Measurements from ENCODE around the gene PCDHGA7.
A peak's percentile ranks its signal among the peaks of the same experiment; 100 is the strongest.
"Not testable (repeated sequence)": the region's sequence is repeated elsewhere in the genome, so short reads cannot be mapped to it uniquely, and the experiment has no call there.

PCDHGA7 gene

DNA sequence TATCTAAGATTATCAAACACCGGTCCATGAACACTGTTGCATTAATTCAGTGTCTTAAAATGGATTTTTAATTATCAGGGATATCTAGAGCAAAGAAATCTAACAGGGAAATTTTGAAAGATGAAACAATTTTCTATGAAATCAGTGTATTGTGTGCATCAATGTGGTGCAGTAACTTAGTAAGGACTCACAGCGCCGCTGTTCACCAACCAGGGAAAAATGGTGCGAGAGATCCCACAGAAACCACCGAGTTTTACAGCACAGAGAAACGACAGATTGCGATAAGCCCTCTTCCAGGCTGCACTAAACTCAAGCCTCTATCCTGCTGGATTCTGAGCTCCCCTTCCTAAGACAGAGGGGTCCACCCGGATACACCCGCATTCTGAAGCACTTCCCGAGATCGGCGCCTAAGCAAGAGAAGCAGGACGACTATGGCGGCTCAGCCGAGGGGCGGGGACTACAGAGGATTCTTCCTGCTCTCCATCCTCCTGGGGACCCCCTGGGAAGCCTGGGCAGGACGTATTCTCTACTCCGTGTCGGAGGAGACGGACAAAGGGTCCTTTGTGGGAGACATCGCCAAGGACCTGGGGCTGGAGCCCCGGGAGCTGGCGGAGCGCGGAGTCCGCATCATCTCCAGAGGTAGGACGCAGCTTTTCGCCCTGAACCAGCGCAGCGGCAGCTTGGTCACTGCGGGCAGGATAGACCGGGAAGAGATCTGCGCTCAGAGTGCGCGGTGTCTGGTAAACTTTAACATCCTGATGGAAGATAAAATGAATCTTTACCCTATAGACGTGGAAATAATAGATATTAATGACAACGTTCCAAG is at the start of gene PCDHGA7:
PCDHGA7 (plus strand) TSS at position 274 of the 826 bp plus-strand sequence; CDS start at position 432, 158 bp downstream.
- peak; percentile 24 for DNase-seq

DNA sequence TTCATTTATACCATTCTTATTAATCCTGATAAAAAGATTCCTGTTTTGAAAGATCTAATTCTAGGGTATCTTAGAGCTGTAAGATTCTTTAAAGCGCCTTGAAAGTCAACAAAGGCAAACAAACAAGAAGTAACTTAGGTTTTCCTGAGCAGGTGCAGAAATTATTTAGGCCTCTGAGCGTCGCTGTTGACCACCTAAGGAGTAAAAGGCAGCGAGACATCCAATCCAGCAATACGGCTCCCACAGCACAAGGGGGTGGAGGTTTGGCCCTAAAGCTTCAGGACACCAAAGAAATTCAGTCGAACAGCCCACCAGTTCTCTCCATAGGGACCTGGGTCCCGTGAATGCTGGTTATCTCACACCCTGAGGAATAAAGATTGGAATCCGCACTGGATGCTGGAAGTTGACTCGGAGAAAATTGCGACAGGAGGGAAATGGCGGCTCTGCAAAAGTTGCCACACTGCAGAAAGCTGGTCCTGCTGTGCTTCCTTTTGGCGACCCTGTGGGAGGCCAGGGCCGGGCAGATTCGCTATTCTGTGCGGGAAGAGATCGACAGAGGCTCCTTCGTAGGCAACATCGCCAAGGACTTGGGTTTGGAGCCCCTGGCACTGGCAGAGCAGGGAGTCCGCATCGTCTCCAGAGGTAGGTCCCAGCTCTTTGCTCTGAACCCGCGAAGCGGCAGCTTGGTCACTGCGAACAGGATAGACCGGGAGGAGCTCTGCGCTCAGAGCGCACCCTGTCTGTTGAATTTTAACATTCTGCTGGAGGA is 43.8 kb upstream of the PCDHGA7 start, which contains the start of gene PCDHGA2:
PCDHGA2 (plus strand) TSS at position 223 of the 769 bp plus-strand sequence.
- DNase-seq: no peak

DNA sequence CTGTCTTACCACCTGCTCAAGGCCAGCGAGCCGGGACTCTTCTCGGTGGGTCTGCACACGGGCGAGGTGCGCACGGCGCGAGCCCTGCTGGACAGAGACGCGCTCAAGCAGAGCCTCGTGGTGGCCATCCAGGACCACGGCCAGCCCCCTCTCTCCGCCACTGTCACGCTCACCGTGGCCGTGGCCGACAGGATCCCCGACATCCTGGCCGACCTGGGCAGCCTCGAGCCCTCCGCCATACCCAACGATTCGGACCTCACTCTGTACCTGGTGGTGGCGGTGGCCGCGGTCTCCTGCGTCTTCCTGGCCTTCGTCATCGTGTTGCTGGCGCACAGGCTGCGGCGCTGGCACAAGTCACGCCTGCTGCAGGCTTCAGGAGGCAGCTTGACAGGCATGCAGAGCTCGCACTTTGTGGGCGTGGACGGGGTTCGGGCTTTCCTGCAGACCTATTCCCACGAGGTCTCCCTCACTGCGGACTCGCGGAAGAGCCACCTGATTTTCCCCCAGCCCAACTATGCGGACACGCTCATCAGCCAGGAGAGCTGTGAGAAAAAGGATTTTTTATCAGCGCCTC is 41.7 kb upstream of the PCDHGA7 start:
- DNase-seq: not testable (repeated sequence)

DNA sequence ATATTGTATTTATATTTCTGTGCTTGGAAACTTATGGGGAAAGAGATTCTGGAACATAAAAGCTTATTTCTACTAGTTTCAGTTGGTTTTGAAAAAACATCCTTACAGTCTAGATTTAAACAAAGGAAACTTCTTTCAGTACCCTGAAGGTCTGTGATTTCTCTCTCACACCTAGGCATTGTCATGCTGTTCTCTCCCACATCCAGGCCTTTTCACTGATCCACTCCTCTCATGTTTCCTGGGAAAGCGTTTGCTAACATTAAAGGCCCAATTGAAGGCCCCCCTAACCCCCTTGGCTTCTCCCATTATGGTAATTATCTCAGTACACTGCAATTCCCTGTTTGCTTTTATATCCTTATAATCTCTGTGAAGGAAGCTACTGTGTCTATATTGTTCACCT is 39.8 kb upstream of the PCDHGA7 start:
- DNase-seq: no peak

DNA sequence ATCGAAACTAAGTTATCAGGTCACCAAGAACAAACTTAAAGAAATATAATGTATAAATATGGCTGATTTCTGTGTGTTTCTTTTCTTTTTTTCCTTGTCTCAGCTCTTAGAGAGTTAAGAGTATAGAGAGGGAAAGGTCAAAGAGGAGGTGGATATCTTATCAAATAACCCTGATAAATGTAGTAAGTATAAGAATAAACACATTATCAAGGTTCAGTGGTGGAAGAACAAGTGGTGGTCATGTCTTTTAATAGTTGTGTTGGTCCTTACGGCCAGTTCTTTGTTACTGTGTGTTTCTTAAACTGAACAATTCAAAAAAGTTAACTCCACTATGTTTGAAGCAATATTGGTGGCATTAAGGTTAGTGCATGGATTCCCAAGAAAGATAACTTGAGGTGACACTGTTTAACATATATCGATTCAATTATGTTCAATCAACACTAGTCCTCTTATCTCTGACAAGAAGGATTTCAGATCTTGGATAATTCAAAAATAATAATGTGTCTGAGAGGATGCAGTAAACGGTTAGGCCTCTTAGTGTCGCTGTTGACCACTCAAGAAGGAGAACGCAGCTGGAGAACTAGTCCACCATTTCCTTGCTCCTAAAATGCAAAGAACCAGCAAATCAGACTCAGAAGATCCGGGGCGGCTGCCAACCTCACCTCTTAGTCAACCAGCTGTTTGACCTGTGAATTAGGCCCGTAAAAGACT is 39.1 kb upstream of the PCDHGA7 start, which contains the start of gene PCDHGA3:
PCDHGA3 (plus strand) TSS at position 588 of the 711 bp plus-strand sequence. CDS start 205 bp downstream, outside the sequence.
- DNase-seq: peak; percentile 77

DNA sequence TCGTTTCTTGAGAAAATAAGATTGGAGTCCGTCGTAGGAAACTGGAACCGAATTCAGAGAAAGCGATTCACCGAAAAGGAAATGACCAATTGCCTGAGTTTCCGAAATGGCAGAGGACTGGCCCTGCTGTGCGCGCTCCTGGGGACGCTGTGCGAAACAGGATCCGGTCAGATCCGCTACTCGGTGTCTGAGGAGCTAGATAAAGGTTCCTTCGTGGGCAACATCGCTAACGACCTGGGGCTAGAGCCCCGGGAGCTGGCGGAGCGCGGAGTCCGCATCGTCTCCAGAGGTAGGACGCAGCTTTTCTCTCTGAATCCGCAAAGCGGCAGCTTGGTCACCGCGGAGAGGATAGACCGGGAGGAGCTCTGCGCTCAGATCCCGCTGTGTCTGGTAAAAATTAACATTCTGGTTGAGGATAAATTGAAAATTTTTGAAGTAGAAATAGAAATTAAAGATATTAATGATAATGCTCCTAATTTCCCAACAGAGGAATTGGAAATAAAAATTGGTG is 38.5 kb upstream of the PCDHGA7 start:
- peak; percentile 77 for DNase-seq

DNA sequence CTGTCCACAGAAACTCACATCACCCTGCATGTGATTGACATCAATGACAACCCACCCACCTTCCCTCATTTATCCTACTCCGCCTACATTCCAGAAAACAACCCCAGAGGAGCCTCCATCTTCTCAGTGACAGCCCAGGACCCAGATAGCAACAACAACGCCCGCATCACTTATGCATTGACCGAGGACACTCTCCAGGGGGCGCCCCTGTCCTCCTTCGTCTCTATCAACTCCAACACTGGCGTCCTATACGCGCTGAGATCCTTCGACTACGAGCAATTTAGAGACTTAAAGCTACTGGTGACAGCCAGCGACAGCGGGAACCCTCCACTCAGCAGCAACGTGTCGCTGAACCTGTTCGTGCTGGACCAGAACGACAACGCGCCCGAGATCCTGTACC is 37.2 kb upstream of the PCDHGA7 start:
- DNase-seq: no peak

DNA sequence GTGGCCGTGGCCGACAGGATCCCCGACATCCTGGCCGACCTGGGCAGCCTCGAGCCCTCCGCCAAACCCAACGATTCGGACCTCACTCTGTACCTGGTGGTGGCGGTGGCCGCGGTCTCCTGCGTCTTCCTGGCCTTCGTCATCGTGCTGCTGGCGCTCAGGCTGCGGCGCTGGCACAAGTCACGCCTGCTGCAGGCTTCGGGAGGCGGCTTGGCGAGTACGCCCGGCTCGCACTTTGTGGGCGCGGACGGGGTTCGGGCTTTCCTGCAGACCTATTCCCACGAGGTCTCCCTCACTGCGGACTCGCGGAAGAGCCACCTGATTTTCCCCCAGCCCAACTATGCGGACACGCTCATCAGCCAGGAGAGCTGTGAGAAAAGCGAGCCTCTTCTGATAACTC is 36.5 kb upstream of the PCDHGA7 start:
- not testable (repeated sequence) for DNase-seq

DNA sequence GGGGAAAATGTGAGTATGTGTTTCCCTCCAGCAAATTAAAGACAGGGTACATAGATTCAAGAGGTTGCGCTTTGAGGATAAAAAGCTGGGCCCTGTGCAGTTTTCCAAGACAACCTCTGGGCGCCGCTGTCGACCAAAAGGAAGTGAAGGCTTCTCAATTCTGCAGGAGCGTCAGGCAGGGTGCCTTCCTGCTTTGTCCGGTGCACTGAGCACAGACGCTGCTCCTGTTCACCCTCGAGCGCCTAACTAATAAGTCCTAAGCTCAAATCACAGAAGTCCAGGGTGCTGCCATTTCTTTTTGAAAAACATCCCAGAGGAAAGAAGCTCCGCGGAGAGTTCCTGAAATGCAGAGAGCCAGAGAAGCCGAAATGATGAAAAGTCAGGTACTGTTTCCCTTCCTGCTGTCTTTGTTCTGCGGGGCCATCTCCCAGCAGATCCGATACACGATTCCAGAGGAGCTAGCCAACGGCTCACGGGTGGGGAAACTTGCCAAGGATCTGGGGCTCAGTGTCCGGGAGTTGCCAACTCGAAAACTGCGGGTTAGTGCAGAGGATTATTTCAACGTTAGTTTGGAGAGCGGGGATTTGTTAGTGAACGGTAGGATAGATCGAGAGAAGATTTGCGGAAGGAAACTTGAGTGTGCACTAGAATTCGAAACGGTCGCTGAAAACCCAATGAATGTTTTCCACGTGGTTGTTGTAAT is 32.5 kb upstream of the PCDHGA7 start, which contains the start of gene PCDHGB1:
PCDHGB1 (plus strand) TSS at position 183 of the 703 bp plus-strand sequence; CDS start at position 345, 162 bp downstream.
- no peak for DNase-seq

DNA sequence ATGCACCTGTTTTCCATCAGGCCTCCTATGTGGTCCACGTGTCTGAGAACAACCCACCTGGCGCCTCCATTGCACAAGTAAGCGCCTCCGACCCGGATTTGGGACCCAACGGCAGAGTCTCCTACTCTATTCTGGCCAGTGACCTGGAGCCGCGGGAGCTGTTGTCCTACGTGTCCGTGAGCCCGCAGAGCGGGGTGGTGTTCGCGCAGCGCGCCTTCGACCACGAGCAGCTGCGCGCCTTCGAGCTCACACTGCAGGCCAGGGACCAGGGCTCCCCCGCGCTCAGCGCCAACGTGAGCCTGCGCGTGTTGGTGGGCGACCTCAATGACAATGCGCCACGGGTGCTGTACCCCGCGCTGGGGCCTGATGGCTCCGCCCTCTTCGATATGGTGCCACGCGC is 31.0 kb upstream of the PCDHGA7 start:
- no peak for DNase-seq

DNA sequence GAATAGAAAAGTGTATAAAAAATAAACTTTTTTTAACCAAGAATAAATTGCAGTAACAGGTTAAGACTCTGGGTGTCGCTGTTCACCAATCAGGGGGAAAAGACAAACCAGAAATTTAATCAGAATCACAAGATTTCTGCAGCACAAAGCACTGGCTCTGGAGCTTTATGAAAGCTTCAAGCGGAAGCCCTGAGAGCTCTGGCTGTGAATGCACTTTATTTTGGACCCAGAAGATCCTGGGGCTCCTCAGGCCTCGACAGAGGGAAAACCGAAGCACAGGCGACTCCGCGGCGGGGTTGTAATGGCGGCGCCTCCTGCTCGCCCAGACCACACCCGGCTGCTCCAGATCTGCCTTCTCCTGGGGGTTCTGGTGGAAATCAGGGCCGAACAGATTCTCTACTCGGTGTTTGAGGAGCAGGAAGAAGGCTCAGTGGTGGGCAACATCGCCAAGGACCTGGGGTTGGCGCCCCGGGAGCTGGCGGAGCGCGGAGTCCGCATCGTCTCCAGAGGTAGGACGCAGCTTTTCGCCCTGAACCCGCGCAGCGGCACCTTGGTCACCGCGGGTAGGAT is 27.6 kb upstream of the PCDHGA7 start, which contains the start of gene PCDHGA4:
PCDHGA4 (plus strand) TSS at position 122 of the 570 bp plus-strand sequence; CDS start at position 209, 87 bp downstream.
- DNase-seq: no peak

DNA sequence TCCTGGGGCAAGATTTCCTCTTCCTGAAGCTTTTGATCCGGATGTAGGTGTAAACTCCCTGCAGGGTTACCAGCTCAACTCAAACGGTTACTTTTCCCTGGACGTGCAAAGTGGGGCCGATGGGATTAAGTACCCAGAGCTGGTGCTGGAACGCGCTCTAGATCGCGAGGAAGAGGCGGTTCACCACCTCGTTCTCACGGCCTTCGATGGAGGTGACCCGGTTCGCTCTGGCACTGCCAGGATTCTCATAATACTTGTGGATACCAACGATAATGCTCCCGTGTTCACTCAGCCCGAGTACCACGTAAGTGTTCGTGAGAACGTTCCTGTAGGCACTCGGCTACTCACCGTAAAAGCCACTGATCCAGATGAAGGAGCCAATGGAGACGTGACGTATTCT is 26.9 kb upstream of the PCDHGA7 start:
- DNase-seq: no peak

DNA sequence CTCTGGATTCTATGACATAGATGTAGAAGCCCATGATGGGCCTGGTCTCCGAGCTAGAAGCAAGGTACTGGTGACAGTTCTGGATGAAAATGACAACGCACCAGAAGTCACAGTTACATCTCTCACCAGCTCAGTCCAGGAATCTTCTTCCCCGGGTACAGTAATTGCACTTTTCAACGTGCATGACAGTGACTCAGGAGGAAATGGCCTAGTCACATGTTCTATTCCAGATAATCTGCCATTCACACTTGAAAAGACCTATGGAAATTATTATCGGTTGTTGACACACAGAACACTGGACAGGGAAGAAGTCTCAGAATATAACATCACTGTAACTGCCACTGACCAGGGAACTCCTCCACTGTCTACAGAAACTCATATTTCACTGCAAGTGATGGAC is 26.4 kb upstream of the PCDHGA7 start:
- no peak for DNase-seq

DNA sequence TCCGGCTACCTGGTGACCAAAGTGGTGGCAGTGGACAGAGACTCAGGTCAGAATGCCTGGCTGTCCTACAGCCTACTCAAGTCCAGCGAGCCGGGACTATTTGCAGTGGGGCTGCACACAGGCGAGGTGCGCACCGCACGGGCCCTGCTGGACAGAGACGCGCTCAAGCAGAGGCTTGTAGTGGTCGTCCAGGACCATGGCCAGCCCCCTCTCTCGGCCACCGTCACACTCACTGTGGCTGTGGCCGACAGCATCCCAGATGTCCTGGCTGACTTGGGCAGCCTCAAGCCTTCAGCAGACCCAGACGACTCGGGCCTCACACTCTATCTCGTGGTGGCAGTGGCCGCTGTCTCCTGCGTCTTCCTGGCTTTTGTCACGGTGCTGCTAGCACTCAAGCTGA is 25.6 kb upstream of the PCDHGA7 start:
- DNase-seq: no peak

DNA sequence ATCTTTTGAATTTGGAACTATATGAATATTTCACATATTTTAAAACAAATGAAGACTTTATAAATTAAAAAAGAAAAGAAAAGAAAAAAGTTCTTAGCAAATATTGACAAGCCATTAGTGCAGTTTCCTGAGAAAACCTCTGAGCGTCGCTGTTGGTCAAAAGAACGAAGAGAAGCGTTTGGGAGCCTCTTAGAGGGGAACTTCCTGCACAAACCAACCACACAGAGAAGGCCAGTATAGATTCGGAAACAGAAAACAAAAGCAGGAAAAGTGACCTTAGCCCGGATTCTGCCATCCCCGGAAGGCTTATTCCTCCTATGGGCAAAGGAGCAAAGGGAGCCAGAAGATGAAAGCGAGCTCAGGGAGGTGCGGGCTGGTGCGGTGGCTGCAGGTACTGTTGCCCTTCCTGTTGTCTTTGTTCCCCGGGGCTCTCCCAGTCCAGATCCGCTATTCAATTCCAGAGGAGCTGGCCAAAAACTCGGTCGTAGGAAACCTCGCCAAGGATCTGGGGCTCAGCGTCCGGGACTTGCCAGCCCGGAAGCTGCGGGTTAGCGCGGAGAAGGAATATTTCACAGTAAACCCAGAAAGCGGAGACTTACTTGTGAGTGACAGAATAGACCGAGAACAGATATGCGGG is 22.6 kb upstream of the PCDHGA7 start, which contains the start of gene PCDHGB2:
PCDHGB2 (plus strand) TSS at position 205 of the 637 bp plus-strand sequence; CDS start at position 347, 142 bp downstream.
- DNase-seq: no peak

DNA sequence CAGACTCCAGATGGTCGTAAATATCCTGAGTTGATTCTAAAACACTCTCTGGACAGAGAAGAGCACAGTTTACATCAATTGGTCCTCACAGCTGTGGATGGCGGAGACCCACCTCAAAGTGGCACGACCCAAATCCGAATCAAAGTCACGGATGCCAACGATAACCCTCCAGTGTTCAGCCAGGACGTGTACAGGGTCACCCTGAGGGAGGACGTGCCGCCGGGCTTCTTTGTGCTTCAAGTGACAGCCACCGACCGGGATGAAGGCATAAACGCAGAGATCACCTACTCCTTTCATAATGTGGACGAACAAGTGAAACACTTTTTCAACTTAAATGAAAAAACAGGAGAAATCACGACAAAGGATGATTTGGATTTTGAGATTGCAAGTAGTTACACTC is 21.9 kb upstream of the PCDHGA7 start:
- no peak for DNase-seq

DNA sequence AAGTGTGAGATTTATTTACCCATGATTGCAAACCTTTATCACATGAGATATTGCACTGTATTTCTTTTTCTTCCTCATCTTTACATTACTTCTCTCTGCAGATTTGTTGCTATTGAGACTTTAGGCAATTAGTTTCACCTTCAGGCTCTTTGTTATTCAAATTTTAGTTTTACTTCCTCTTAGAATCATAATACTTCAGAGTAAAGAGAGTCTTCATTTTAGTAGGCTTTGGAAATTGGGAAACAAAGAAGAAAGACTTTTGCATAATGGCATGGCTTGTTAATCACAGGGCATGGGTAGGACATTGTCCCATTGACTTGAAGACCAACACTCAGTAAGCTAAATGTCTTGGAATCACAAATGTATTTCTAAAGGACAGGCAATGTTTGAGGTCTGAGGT is 19.8 kb upstream of the PCDHGA7 start:
- no peak for DNase-seq

DNA sequence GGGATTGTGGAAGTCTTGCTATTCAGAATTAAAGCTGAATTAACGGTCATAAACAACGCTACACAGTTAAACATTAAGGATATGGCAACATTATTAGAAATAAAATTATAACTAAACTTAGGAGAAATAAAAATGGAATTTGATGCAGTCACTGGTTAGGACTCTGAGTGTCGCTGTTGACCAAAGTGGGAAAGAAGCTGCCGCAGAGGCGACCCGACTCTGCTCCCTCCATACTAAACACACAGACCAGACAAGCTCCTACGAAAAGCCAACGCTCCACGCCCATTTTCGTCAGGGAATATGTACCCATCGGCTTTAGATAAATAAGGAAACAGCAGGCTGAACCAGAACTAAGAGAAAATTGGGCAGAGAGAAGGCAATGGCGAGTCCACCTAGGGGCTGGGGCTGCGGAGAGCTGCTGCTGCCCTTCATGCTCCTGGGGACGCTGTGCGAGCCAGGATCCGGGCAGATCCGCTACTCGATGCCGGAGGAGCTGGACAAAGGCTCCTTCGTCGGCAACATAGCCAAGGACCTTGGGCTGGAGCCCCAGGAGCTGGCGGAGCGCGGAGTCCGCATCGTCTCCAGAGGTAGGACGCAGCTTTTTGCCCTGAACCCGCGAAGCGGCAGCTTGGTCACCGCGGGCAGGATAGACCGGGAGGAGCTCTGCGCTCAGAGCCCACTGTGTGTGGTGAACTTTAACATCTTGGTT is 18.4 kb upstream of the PCDHGA7 start, which contains the start of gene PCDHGA5:
PCDHGA5 (plus strand) TSS at position 211 of the 709 bp plus-strand sequence; CDS start at position 380, 169 bp downstream.
- DNase-seq: no peak

DNA sequence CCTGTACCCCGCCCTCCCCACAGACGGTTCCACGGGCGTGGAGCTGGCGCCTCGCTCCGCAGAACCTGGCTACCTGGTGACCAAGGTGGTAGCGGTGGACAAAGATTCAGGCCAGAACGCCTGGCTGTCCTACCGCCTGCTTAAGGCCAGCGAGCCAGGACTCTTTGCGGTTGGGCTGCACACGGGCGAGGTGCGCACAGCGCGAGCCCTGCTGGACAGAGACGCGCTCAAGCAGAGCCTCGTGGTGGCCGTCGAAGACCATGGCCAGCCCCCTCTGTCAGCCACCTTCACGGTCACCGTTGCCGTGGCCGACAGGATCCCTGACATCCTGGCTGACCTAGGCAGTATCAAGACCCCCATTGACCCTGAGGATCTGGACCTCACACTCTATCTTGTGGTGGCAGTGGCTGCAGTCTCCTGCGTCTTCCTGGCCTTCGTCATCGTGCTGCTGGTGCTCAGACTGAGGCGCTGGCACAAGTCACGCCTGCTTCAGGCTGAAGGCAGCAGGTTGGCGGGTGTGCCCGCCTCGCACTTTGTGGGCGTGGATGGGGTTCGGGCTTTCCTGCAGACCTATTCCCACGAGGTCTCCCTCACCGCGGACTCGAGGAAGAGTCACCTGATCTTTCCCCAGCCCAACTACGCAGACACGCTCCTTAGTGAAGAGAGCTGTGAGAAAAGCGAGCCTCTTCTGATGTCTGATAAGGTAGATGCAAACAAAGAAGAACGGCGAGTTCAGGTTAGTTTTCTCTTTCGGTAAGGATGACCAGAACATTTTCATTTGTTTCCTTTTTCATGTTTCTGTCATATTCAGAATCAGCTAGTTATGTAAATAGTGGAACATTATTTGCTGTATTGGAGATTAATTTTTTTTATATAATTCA is 16.3 kb upstream of the PCDHGA7 start:
- DNase-seq: no peak

Data from NCI-H510A treated with DMSO at 0.1 percent for 48 hours (cell line).